Measurements from ENCODE around the gene MAFG.
A peak's percentile ranks its signal among the peaks of the same experiment; 100 is the strongest.

MAFG gene

GRCh38 chr17:81884520-81884919 is 43.0 kb downstream of the MAFG start:
- in situ Hi-C loops (cut with MboI; ENCODE audit: low pct_unique_long_range_greater_than_20kb, low sequenced_read_pairs) = no loop called here
- DNase-seq = no peak

- DNase-seq = no peak
- in situ Hi-C loops (cut with MboI; ENCODE audit: low pct_unique_long_range_greater_than_20kb, low sequenced_read_pairs) = no loop called here
These were observed 48.4 kb downstream of the MAFG start for GRCh38 chr17:81879121-81879520.

GRCh38 chr17:81878294-81878693 is 49.2 kb downstream of the MAFG start:
- DNase-seq = no peak
- in situ Hi-C loops (cut with MboI; ENCODE audit: low pct_unique_long_range_greater_than_20kb, low sequenced_read_pairs) = no loop called here

DNA sequence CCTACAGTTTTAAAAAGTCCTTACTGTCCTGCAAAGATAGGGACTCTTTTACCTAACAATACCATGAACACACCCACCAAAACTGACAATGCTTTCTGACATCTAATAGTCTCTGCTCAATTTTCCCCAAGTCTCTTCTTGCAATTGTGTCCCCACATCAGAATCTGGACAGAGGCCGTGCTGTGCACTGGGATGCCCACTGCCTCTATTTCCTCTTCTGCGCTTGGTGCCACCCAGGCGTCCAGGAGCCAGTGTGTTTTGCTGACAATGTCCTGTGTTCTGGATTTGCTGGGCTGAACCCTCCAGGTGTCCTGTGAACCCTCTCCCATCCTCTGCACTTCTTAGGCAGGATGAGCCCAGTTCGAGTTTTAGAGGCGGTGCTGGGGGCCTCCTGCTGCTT is 50.0 kb downstream of the MAFG start:
- no peak for DNase-seq
- in situ Hi-C loops (cut with MboI; ENCODE audit: low pct_unique_long_range_greater_than_20kb, low sequenced_read_pairs) = no loop called here

- peak; percentile 81 for DNase-seq
- in situ Hi-C loops (cut with MboI; ENCODE audit: low pct_unique_long_range_greater_than_20kb, low sequenced_read_pairs) = no loop called here
These were observed 55.9 kb downstream of the MAFG start for GRCh38 chr17:81871387-81872230.

- DNase-seq = no peak
- in situ Hi-C loops (cut with MboI; ENCODE audit: low pct_unique_long_range_greater_than_20kb, low sequenced_read_pairs) = no loop called here
These were observed 56.6 kb downstream of the MAFG start, which contains the start of gene ARHGDIA for GRCh38 chr17:81870981-81871386. Gene ARHGDIA, minus strand, starts transcription at chr17:81871337. Its CDS starts 1,407 bp downstream, at chr17:81869930.

DNA sequence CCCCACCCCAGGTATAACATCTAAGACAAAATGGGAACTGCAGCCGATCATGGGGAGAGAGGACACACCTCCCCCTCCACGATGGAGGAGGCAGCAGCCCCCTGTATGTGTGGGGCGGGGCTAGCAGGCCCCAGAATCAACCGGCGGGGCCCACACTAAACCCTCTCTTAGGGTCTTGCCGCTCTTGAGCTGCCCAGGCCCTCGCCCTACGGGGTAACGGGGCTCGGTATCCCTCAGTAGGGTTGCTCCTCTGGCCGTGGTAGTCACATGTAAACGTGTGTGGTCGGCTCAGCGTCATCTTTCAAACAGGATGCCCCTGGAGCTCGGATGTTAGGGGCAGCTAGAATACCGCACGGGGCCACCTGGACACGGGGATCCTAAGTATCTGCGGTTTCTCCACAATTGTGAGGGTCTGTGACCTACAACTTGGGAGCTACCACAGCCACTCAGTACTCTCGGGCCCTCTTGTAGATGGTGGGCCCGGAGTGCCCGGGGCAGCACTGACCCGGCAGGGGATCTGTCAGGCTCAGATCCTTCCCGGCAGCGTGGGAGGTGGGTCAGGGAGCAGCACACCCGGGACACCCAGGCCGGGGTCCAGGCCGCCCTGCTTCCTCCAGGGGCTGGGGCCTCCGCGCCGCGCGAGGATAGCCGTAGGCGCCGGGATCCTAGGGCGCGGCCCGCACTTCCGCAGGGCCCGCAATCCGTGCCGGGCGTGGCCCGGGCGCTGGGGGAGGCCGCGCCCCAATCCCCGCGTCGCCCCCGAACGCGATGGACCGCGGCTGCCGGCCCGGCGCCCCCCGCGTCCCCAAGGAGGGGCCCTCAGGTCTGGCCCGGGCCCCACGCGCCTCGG is 57.2 kb downstream of the MAFG start:
- peak; percentile 41 for DNase-seq
- in situ Hi-C loops (cut with MboI; ENCODE audit: low pct_unique_long_range_greater_than_20kb, low sequenced_read_pairs) = no loop called here

- DNase-seq = peak; percentile 51
- in situ Hi-C loops (cut with MboI; ENCODE audit: low pct_unique_long_range_greater_than_20kb, low sequenced_read_pairs) = no loop called here
These were observed 58.1 kb downstream of the MAFG start for GRCh38 chr17:81869221-81870130.

GRCh38 chr17:81868674-81869220 is 58.8 kb downstream of the MAFG start:
- in situ Hi-C loops (cut with MboI; ENCODE audit: low pct_unique_long_range_greater_than_20kb, low sequenced_read_pairs) = no loop called here
- DNase-seq = no peak
